Measurements from ENCODE around the gene KBTBD12. TPM values are rescaled to one million over a fixed set of nuclear protein-coding genes. Genes with fewer than 3 reads are reported as not detected.
"Not testable (repeated sequence)": the region's sequence is repeated elsewhere in the genome, so short reads cannot be mapped to it uniquely, and the experiment has no call there.

Gene KBTBD12
- total and polyA plus RNA-seq, 4 donors = 0.28 to 7.6 (median 4.3) TPM

GRCh38 chr3:127894481-127894880 lies 20.6 kb upstream of the KBTBD12 start:
- DNase-seq (no peak), ATAC-seq (ENCODE audit: low FRiP score) (no peak)
- Histone ChIP-seq H3K4me3 (ENCODE audit: low read length in 2 of 2) (no peak overlapping the region), H3K27ac (ENCODE audit: low read depth in 1 of 2, low read length in 2 of 2) (no peak overlapping the region), H3K4me1 (ENCODE audit: control insufficient read depth in 1 of 2, insufficient read depth in 2 of 2, low read length in 2 of 2) (no peaks in the 10 kb centered on the region), H3K9me3 (ENCODE audit: control insufficient read depth, low read length) (no peaks in the 10 kb centered on the region), H3K36me3 (ENCODE audit: control insufficient read depth in 1 of 2, insufficient read depth in 2 of 2, low read length in 1 of 2) (no peaks in the 10 kb centered on the region), H3K27me3 (ENCODE audit: control insufficient read depth in 1 of 2, insufficient read depth in 2 of 2, low read length in 1 of 2) (no peaks in the 10 kb centered on the region)
- 76 to 84% methylated on average over 2 to 3 of the region's 3 CpGs for WGBS, 2 donors
- intact Hi-C loops (cut with DNase I) = no loop called here

- intact Hi-C loops (cut with DNase I) = no loop called here
- no peaks in the 10 kb centered on the region for H3K9me3 ChIP-seq (ENCODE audit: control insufficient read depth, low read length)
- ATAC-seq (ENCODE audit: low FRiP score) = no peak
- H3K27ac ChIP-seq (ENCODE audit: low read depth in 1 of 2, low read length in 2 of 2) = no peak overlapping the region
- no peak for DNase-seq
- H3K4me3 ChIP-seq (ENCODE audit: low read length in 2 of 2) = no peak overlapping the region
- H3K4me1 ChIP-seq (ENCODE audit: control insufficient read depth in 1 of 2, insufficient read depth in 2 of 2, low read length in 2 of 2) = no peaks in the 10 kb centered on the region
- no peaks in the 10 kb centered on the region for H3K36me3 ChIP-seq (ENCODE audit: control insufficient read depth in 1 of 2, insufficient read depth in 2 of 2, low read length in 1 of 2)
- WGBS, 2 donors = 88 to 92% methylated on average over 6 of the region's 6 CpGs
- H3K27me3 ChIP-seq (ENCODE audit: control insufficient read depth in 1 of 2, insufficient read depth in 2 of 2, low read length in 1 of 2) = no peaks in the 10 kb centered on the region
Observed at GRCh38 chr3:127899200-127899599, 15.8 kb upstream of the KBTBD12 start.

- no peak for ATAC-seq (ENCODE audit: low FRiP score)
- 82 to 86% methylated on average over 3 of the region's 3 CpGs for WGBS, 2 donors
- H3K4me3 ChIP-seq (ENCODE audit: low read length in 2 of 2) = no peak overlapping the region
- intact Hi-C loops (cut with DNase I) = no loop called here
- no peaks in the 10 kb centered on the region for H3K27me3 ChIP-seq (ENCODE audit: control insufficient read depth in 1 of 2, insufficient read depth in 2 of 2, low read length in 1 of 2)
- H3K27ac ChIP-seq (ENCODE audit: low read depth in 1 of 2, low read length in 2 of 2) = no peak overlapping the region
- H3K4me1 ChIP-seq (ENCODE audit: control insufficient read depth in 1 of 2, insufficient read depth in 2 of 2, low read length in 2 of 2) = no peaks in the 10 kb centered on the region
- H3K9me3 ChIP-seq (ENCODE audit: control insufficient read depth, low read length) = no peaks in the 10 kb centered on the region
- no peaks in the 10 kb centered on the region for H3K36me3 ChIP-seq (ENCODE audit: control insufficient read depth in 1 of 2, insufficient read depth in 2 of 2, low read length in 1 of 2)
- DNase-seq = no peak
Observed at GRCh38 chr3:127899766-127900165, 15.3 kb upstream of the KBTBD12 start.

- 93 to 95% methylated on average over 5 of the region's 5 CpGs for WGBS, 2 donors
- Histone ChIP-seq H3K27me3 (ENCODE audit: control insufficient read depth in 1 of 2, insufficient read depth in 2 of 2, low read length in 1 of 2) (no peaks in the 10 kb centered on the region), H3K27ac (ENCODE audit: low read depth in 1 of 2, low read length in 2 of 2) (no peak overlapping the region), H3K9me3 (ENCODE audit: control insufficient read depth, low read length) (no peaks in the 10 kb centered on the region), H3K4me1 (ENCODE audit: control insufficient read depth in 1 of 2, insufficient read depth in 2 of 2, low read length in 2 of 2) (no peaks in the 10 kb centered on the region), H3K36me3 (ENCODE audit: control insufficient read depth in 1 of 2, insufficient read depth in 2 of 2, low read length in 1 of 2) (no peaks in the 10 kb centered on the region), H3K4me3 (ENCODE audit: low read length in 2 of 2) (no peak overlapping the region)
- intact Hi-C loops (cut with DNase I) = no loop called here
- DNase-seq = no peak
- no peak for ATAC-seq (ENCODE audit: low FRiP score)
Observed at GRCh38 chr3:127900536-127900935, 14.5 kb upstream of the KBTBD12 start.

- intact Hi-C loops (cut with DNase I) = no loop called here
- no peaks in the 10 kb centered on the region for H3K9me3 ChIP-seq (ENCODE audit: control insufficient read depth, low read length)
- no peaks in the 10 kb centered on the region for H3K4me1 ChIP-seq (ENCODE audit: control insufficient read depth in 1 of 2, insufficient read depth in 2 of 2, low read length in 2 of 2)
- H3K27me3 ChIP-seq (ENCODE audit: control insufficient read depth in 1 of 2, insufficient read depth in 2 of 2, low read length in 1 of 2) = no peaks in the 10 kb centered on the region
- WGBS, 2 donors = 88 to 92% methylated on average over 6 of the region's 6 CpGs
- no peak overlapping the region for H3K27ac ChIP-seq (ENCODE audit: low read depth in 1 of 2, low read length in 2 of 2)
- no peak for DNase-seq
- ATAC-seq (ENCODE audit: low FRiP score) = no peak
- H3K4me3 ChIP-seq (ENCODE audit: low read length in 2 of 2) = no peak overlapping the region
- H3K36me3 ChIP-seq (ENCODE audit: control insufficient read depth in 1 of 2, insufficient read depth in 2 of 2, low read length in 1 of 2) = no peaks in the 10 kb centered on the region
Observed at GRCh38 chr3:127902486-127902885, 12.5 kb upstream of the KBTBD12 start.

GRCh38 chr3:127903611-127904375 lies 11.2 kb upstream of the KBTBD12 start:
- Histone ChIP-seq H3K4me3 (ENCODE audit: low read length in 2 of 2) (no peak overlapping the region), H3K36me3 (ENCODE audit: control insufficient read depth in 1 of 2, insufficient read depth in 2 of 2, low read length in 1 of 2) (no peaks in the 10 kb centered on the region), H3K9me3 (ENCODE audit: control insufficient read depth, low read length) (no peaks in the 10 kb centered on the region), H3K27ac (ENCODE audit: low read depth in 1 of 2, low read length in 2 of 2) (no peak overlapping the region), H3K27me3 (ENCODE audit: control insufficient read depth in 1 of 2, insufficient read depth in 2 of 2, low read length in 1 of 2) (no peaks in the 10 kb centered on the region), H3K4me1 (ENCODE audit: control insufficient read depth in 1 of 2, insufficient read depth in 2 of 2, low read length in 2 of 2) (no peaks in the 10 kb centered on the region)
- intact Hi-C loops (cut with DNase I) = no loop called here
- no peak for ATAC-seq (ENCODE audit: low FRiP score)
- DNase-seq = no peak
- WGBS, 2 donors = 93% methylated on average over 6 of the region's 6 CpGs

- ATAC-seq (ENCODE audit: low FRiP score) (no peak), DNase-seq (no peak)
- WGBS, 2 donors = 74 to 75% methylated on average over 3 of the region's 3 CpGs
- Histone ChIP-seq H3K36me3 (ENCODE audit: control insufficient read depth in 1 of 2, insufficient read depth in 2 of 2, low read length in 1 of 2) (no peaks in the 10 kb centered on the region), H3K4me3 (ENCODE audit: low read length in 2 of 2) (no peak overlapping the region), H3K27me3 (ENCODE audit: control insufficient read depth in 1 of 2, insufficient read depth in 2 of 2, low read length in 1 of 2) (no peaks in the 10 kb centered on the region), H3K4me1 (ENCODE audit: control insufficient read depth in 1 of 2, insufficient read depth in 2 of 2, low read length in 2 of 2) (no peaks in the 10 kb centered on the region), H3K9me3 (ENCODE audit: control insufficient read depth, low read length) (no peaks in the 10 kb centered on the region), H3K27ac (ENCODE audit: low read depth in 1 of 2, low read length in 2 of 2) (no peak overlapping the region)
- intact Hi-C loops (cut with DNase I) = no loop called here
Observed at GRCh38 chr3:127905556-127905955, 9.5 kb upstream of the KBTBD12 start.

- H3K27ac ChIP-seq (ENCODE audit: low read depth in 1 of 2, low read length in 2 of 2); H3K4me3 ChIP-seq (ENCODE audit: low read length in 2 of 2); ATAC-seq (ENCODE audit: low FRiP score); intact Hi-C loops (cut with DNase I); DNase-seq; H3K27me3 ChIP-seq (ENCODE audit: control insufficient read depth in 1 of 2, insufficient read depth in 2 of 2, low read length in 1 of 2); H3K4me1 ChIP-seq (ENCODE audit: control insufficient read depth in 1 of 2, insufficient read depth in 2 of 2, low read length in 2 of 2); H3K9me3 ChIP-seq (ENCODE audit: control insufficient read depth, low read length); H3K36me3 ChIP-seq (ENCODE audit: control insufficient read depth in 1 of 2, insufficient read depth in 2 of 2, low read length in 1 of 2): not testable (repeated sequence)
- WGBS, 2 donors = 97 to 99% methylated on average over 3 of the region's 3 CpGs
Observed at GRCh38 chr3:127906653-127907052, 8.4 kb upstream of the KBTBD12 start.

- no peaks in the 10 kb centered on the region for H3K27me3 ChIP-seq (ENCODE audit: control insufficient read depth in 1 of 2, insufficient read depth in 2 of 2, low read length in 1 of 2)
- DNase-seq (no peak), ATAC-seq (ENCODE audit: low FRiP score) (no peak)
- H3K27ac ChIP-seq (ENCODE audit: low read depth in 1 of 2, low read length in 2 of 2) = no peak overlapping the region
- intact Hi-C loops (cut with DNase I) = no loop called here
- no peak overlapping the region for H3K4me3 ChIP-seq (ENCODE audit: low read length in 2 of 2)
- H3K9me3 ChIP-seq (ENCODE audit: control insufficient read depth, low read length) = no peaks in the 10 kb centered on the region
- no peaks in the 10 kb centered on the region for H3K36me3 ChIP-seq (ENCODE audit: control insufficient read depth in 1 of 2, insufficient read depth in 2 of 2, low read length in 1 of 2)
- WGBS, 2 donors = 78 to 85% methylated on average over 4 of the region's 4 CpGs
- H3K4me1 ChIP-seq (ENCODE audit: control insufficient read depth in 1 of 2, insufficient read depth in 2 of 2, low read length in 2 of 2) = no peaks in the 10 kb centered on the region
Observed at GRCh38 chr3:127908202-127908601, 6.8 kb upstream of the KBTBD12 start.

Measured in aorta (tissue), 5 donors.